ENCODE measurements around the gene DHX8. TPM values are rescaled to one million over a fixed set of nuclear protein-coding genes. Genes with fewer than 3 reads are reported as not detected.

Gene DHX8
- total and polyA plus RNA-seq, 10 of the 15 experiments (the other 5 are each of a cell fraction or from before 2014, with no cell fraction given), result 27.6 to 50.4 (median 35.7) TPM

DNA sequence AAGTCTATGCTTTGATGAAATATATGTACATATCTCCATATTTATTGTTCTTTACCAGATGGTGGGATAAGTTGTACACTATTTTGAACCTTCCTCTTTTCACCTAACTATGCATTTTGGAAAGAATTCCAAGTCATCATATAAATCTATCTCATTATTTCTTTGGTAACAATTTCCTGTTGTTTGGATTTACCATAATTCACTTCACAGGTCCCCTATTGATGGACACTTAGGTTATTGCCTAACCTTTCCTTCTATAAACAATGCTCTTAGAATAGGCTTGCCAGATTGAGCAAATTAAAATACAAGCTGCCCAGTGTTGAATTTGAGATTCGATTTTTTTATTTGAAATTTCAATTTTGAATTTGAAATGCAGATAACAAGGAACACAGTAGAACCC, 28.9 kb upstream of the DHX8 start (continued):
- TF ChIP-seq ZNF274 (IDR thresholded peaks at IDR 0.05; ENCODE audit: insufficient read depth, insufficient read length), result no peak
- TF ChIP-seq, protein P1, sequence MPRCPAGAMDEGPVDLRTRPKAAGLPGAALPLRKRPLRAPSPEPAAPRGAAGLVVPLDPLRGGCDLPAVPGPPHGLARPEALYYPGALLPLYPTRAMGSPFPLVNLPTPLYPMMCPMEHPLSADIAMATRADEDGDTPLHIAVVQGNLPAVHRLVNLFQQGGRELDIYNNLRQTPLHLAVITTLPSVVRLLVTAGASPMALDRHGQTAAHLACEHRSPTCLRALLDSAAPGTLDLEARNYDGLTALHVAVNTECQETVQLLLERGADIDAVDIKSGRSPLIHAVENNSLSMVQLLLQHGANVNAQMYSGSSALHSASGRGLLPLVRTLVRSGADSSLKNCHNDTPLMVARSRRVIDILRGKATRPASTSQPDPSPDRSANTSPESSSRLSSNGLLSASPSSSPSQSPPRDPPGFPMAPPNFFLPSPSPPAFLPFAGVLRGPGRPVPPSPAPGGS (IDR thresholded peaks at IDR 0.05; ENCODE audit: borderline replicate concordance, insufficient read depth, low read depth, low read length, poor library complexity, severe bottlenecking), result no peak
- TF ChIP-seq TCF12 (IDR thresholded peaks at IDR 0.05; ENCODE audit: low read depth, low read length), result no peak

DNA sequence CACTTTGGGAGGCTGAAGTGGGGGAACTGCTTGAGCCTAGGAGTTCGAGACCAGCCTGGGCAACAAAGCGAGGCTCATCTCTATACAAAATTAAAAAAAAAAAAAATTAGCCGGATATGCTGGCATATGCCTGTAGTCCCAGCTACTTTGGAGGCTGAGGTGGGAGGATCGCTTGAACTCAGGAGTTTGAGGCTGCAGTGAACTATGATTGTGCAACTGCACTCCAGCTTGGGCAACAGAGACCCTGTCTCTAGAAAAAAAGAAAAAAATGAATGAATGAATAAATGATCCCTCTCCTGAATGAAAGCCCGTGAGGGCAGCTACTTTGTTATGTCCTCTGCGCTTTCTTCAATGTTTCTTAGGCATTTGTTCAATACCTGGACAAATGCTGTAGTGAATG, 27.7 kb upstream of the DHX8 start:
- in situ Hi-C loops (cut with MboI), result no loop called here
- WGBS (ENCODE audit: insufficient coverage, insufficient replicate concordance, low lambda C conversion rate, missing lambda C conversion rate), result 16% methylated on average over 6 of the region's 6 CpGs
- no peak overlapping the region for H2AFZ ChIP-seq (ENCODE audit: control insufficient read depth, low read depth, low read length)
- H3K36me3 ChIP-seq (ENCODE audit: control insufficient read depth in 2 of 2, insufficient read depth in 2 of 2, low read length in 1 of 2), result no peaks in the 10 kb centered on the region
- no peaks in the 10 kb centered on the region for H3K79me2 ChIP-seq (ENCODE audit: control insufficient read depth, insufficient read depth, low read length)
- intact Hi-C loops (cut with micrococcal nuclease; ENCODE audit: unreplicated experiment), result no loop called here
- no peak overlapping the region for H3K27ac ChIP-seq (ENCODE audit: control insufficient read depth, insufficient read depth)
- SMC1A ChIA-PET (ENCODE audit: uncharacterized antibody, unreplicated experiment), result no interaction called here
- POLR2A ChIA-PET, result no interaction called here
- RAD21 ChIA-PET (ENCODE audit: unreplicated experiment), result no interaction called here
- ATAC-seq (no peak), FAIRE-seq (no peak), DNase-seq (ENCODE audit: low read depth, low spot score) (no peak)
- H3K9ac ChIP-seq (ENCODE audit: control insufficient read depth, insufficient read depth, low read length), result no peak overlapping the region
- H3K27me3 ChIP-seq (replicated peaks in 1 of 2; ENCODE audit: control insufficient read depth in 2 of 2, insufficient read depth in 2 of 2, low read length in 1 of 2), result no peaks in the 10 kb centered on the region
- CTCF ChIA-PET, result no interaction called here
- H3K9me3 ChIP-seq (replicated peaks; ENCODE audit: control insufficient read depth, insufficient read depth, low read length), result no peaks in the 10 kb centered on the region
- H4K20me1 ChIP-seq (ENCODE audit: control insufficient read depth, insufficient read depth), result no peaks in the 10 kb centered on the region
- no peak overlapping the region for H3K4me3 ChIP-seq
- H3K4me1 ChIP-seq (ENCODE audit: control insufficient read depth, insufficient read depth, low read length), result no peaks in the 10 kb centered on the region
- H3K4me2 ChIP-seq (ENCODE audit: control insufficient read depth, insufficient read depth), result no peak overlapping the region
- no TSS peak for BruUV-seq (replicated peaks)
- TF ChIP-seq JUND (IDR thresholded peaks at IDR 0.05; ENCODE audit: low read depth, low read length) (no peak), BHLHE40 (IDR thresholded peaks at IDR 0.05; ENCODE audit: borderline replicate concordance in 1 of 2, low read depth in 2 of 2, low read length in 1 of 2) (no peak), CBX5 (IDR thresholded peaks at IDR 0.05; ENCODE audit: low read depth) (no peak), ASH2L (IDR thresholded peaks at IDR 0.05; ENCODE audit: borderline replicate concordance, low read depth) (no peak), TARDBP (IDR thresholded peaks at IDR 0.05; ENCODE audit: borderline replicate concordance) (no peak), ZZZ3 (IDR thresholded peaks at IDR 0.05; ENCODE audit: control insufficient read depth, insufficient read length, low read depth) (no peak), HDAC6 (IDR thresholded peaks at IDR 0.05; ENCODE audit: unreplicated experiment) (no peak)
- TF ChIP-seq, protein P2, sequence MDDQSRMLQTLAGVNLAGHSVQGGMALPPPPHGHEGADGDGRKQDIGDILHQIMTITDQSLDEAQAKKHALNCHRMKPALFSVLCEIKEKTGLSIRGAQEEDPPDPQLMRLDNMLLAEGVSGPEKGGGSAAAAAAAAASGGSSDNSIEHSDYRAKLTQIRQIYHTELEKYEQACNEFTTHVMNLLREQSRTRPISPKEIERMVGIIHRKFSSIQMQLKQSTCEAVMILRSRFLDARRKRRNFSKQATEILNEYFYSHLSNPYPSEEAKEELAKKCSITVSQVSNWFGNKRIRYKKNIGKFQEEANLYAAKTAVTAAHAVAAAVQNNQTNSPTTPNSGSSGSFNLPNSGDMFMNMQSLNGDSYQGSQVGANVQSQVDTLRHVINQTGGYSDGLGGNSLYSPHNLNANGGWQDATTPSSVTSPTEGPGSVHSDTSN (IDR thresholded peaks at IDR 0.05; ENCODE audit: insufficient replicate concordance, low read depth, low read length), result no peak
- TF ChIP-seq, protein P3, sequence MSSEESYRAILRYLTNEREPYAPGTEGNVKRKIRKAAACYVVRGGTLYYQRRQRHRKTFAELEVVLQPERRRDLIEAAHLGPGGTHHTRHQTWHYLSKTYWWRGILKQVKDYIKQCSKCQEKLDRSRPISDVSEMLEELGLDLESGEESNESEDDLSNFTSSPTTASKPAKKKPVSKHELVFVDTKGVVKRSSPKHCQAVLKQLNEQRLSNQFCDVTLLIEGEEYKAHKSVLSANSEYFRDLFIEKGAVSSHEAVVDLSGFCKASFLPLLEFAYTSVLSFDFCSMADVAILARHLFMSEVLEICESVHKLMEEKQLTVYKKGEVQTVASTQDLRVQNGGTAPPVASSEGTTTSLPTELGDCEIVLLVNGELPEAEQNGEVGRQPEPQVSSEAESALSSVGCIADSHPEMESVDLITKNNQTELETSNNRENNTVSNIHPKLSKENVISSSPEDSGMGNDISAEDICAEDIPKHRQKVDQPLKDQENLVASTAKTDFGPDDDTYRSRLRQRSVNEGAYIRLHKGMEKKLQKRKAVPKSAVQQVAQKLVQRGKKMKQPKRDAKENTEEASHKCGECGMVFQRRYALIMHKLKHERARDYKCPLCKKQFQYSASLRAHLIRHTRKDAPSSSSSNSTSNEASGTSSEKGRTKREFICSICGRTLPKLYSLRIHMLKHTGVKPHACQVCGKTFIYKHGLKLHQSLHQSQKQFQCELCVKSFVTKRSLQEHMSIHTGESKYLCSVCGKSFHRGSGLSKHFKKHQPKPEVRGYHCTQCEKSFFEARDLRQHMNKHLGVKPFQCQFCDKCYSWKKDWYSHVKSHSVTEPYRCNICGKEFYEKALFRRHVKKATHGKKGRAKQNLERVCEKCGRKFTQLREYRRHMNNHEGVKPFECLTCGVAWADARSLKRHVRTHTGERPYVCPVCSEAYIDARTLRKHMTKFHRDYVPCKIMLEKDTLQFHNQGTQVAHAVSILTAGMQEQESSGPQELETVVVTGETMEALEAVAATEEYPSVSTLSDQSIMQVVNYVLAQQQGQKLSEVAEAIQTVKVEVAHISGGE (CRISPR knock-in tag; IDR thresholded peaks at IDR 0.05), result no peak
- TF ChIP-seq, protein P4, sequence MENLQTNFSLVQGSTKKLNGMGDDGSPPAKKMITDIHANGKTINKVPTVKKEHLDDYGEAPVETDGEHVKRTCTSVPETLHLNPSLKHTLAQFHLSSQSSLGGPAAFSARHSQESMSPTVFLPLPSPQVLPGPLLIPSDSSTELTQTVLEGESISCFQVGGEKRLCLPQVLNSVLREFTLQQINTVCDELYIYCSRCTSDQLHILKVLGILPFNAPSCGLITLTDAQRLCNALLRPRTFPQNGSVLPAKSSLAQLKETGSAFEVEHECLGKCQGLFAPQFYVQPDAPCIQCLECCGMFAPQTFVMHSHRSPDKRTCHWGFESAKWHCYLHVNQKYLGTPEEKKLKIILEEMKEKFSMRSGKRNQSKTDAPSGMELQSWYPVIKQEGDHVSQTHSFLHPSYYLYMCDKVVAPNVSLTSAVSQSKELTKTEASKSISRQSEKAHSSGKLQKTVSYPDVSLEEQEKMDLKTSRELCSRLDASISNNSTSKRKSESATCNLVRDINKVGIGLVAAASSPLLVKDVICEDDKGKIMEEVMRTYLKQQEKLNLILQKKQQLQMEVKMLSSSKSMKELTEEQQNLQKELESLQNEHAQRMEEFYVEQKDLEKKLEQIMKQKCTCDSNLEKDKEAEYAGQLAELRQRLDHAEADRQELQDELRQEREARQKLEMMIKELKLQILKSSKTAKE (IDR thresholded peaks at IDR 0.05; ENCODE audit: low read depth, poor library complexity, severe bottlenecking), result no peak
